ENCODE measurements around the gene SLAMF9. TPM values are rescaled to one million over a fixed set of nuclear protein-coding genes. Genes with fewer than 3 reads are reported as not detected.

The SLAMF9 gene
- total RNA-seq, 2 donors from 2014 or later = not detected

DNA sequence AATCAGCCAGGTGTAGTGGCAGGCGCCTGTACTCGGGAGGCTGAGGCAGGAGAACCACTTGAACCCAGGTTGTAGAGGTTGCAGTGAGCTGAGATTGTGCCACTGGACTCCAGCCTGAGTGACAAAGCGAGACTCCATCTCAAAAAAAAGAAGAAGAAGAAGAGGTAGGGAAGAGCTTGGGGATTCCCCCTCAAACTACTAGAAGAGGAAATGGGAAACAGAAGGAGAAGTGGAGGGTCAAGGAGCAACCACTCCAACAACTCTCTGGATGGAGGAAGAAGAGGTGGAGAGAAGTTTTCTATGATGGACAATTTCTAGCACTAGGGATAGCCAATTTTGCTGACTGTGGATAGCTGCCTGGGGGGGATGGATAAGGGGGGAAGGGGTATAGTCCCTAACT lies 14.9 kb upstream of the SLAMF9 start:
- no peaks in the 10 kb centered on the region for H3K4me1 Mint-ChIP-seq (ENCODE audit: low read depth in 2 of 2)
- peaks cover 30 to 55% of the 10 kb centered on the region in 2 donors for H3K27me3 Mint-ChIP-seq
- no peak overlapping the region for H3K27ac Mint-ChIP-seq
- ATAC-seq (no peak), DNase-seq (ENCODE audit: low spot score) (no peak)
- H3K9me3 Mint-ChIP-seq = no peaks in the 10 kb centered on the region
- H3K36me3 Mint-ChIP-seq = no peaks in the 10 kb centered on the region
- H3K4me3 Mint-ChIP-seq = no peak overlapping the region

- H3K27ac Mint-ChIP-seq = no peak overlapping the region
These were observed 11.2 kb upstream of the SLAMF9 start for GRCh38 chr1:159965263-159965662.

DNA sequence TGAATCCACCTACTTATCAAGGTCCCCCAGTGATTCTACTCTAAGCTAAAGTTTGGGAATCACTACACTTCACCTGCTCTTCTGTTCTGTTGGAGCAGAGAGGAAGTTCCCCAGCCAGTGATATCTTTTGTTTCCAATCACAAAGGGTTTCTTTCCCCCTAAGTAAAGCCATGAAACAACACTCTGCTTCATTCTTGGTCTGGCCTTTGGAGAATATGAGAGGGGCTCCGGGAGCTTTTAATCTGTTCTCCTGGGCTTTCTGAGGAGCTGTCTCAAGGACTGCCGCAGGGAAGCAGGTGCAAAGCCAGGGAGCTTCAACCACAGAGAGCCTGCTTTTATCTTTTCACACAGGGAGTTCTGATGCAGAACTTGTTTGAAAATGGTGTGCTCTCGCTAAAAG lies 10.1 kb upstream of the SLAMF9 start:
- no peak overlapping the region for H3K4me3 Mint-ChIP-seq
- peaks cover 2 to 6% of the 10 kb centered on the region in 2 donors for H3K4me1 Mint-ChIP-seq (ENCODE audit: low read depth in 2 of 2)
- no peaks in the 10 kb centered on the region for H3K9me3 Mint-ChIP-seq
- H3K27ac Mint-ChIP-seq = no peak overlapping the region
- H3K27me3 Mint-ChIP-seq = peaks cover 34 to 44% of the 10 kb centered on the region in 2 donors
- ATAC-seq (no peak), DNase-seq (ENCODE audit: low spot score) (no peak)
- no peaks in the 10 kb centered on the region for H3K36me3 Mint-ChIP-seq

More at GRCh38 chr1:159965263-159965662, 11.2 kb upstream of the SLAMF9 start:
- Mint-ChIP-seq H3K4me1 (ENCODE audit: low read depth in 2 of 2) (no peaks in the 10 kb centered on the region), H3K9me3 (no peaks in the 10 kb centered on the region), H3K27me3 (peaks cover 29 to 46% of the 10 kb centered on the region in 2 donors), H3K4me3 (no peak overlapping the region), H3K36me3 (no peaks in the 10 kb centered on the region)
- ATAC-seq = no peak
- DNase-seq (ENCODE audit: low spot score) = no peak

- Mint-ChIP-seq H3K4me1 (ENCODE audit: low read depth in 2 of 2) (peaks cover 7 to 11% of the 10 kb centered on the region in 2 donors), H3K36me3 (no peaks in the 10 kb centered on the region), H3K27ac (no peak overlapping the region), H3K4me3 (no peak overlapping the region), H3K27me3 (peaks cover 25 to 29% of the 10 kb centered on the region in 2 donors), H3K9me3 (no peaks in the 10 kb centered on the region)
- no peak for ATAC-seq
- DNase-seq (ENCODE audit: low spot score) = no peak
These were observed 8.1 kb upstream of the SLAMF9 start for GRCh38 chr1:159962176-159962575.

- no peak overlapping the region for H3K27ac Mint-ChIP-seq
- no peak overlapping the region for H3K4me3 Mint-ChIP-seq
- DNase-seq (ENCODE audit: low spot score) (no peak), ATAC-seq (no peak)
- H3K9me3 Mint-ChIP-seq = no peaks in the 10 kb centered on the region
- peaks cover 7 to 11% of the 10 kb centered on the region in 2 donors for H3K4me1 Mint-ChIP-seq (ENCODE audit: low read depth in 2 of 2)
- peaks cover 21 to 25% of the 10 kb centered on the region in 2 donors for H3K27me3 Mint-ChIP-seq
- no peaks in the 10 kb centered on the region for H3K36me3 Mint-ChIP-seq
These were observed 7.6 kb upstream of the SLAMF9 start for GRCh38 chr1:159961636-159962035.

DNA sequence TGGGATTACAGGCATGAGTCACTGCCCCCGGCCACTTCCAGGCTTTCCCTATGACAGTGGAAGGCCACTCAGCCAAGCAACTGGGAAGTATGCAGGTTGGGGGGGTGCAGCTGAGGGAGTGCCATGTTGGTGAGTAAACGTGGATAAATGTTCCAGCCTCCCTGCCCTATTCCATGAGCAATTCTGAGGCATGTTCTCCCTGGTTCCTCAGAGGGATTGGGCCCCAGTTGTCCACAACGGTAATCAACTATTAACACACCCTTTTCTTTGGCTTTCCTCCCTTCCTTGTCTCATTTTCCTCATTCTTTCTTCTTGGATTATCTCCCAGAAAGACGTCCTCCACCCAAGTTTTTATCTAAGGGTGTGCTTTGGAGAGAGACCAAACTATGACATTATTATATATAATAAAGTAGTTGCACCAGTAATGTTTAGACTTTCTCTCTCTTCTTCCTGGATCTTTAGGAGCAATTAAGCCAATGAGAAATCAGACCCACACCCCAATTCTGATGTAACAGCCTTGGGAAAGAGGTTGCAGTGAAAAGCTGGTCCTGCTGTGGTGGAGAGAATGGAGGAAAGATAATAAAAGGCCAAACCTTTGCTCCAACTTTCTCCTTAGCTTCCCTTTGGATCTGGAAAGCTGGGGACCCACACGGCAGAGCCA lies 6.8 kb upstream of the SLAMF9 start:
- H3K4me3 Mint-ChIP-seq = no peak overlapping the region
- H3K27ac Mint-ChIP-seq = no peak overlapping the region
- H3K4me1 Mint-ChIP-seq (ENCODE audit: low read depth in 2 of 2) = peaks cover 7 to 11% of the 10 kb centered on the region in 2 donors
- ATAC-seq (no peak), DNase-seq (ENCODE audit: low spot score) (no peak)
- H3K27me3 Mint-ChIP-seq = peaks cover 21 to 22% of the 10 kb centered on the region in 2 donors
- no peaks in the 10 kb centered on the region for H3K36me3 Mint-ChIP-seq
- H3K9me3 Mint-ChIP-seq = no peaks in the 10 kb centered on the region

- no peak overlapping the region for H3K27ac Mint-ChIP-seq
- ATAC-seq (peak in 1 of 2 donors; percentile 20), DNase-seq (ENCODE audit: low spot score) (no peak)
- H3K4me3 Mint-ChIP-seq = peak overlapping the region; percentile 49
- peaks cover 7 to 11% of the 10 kb centered on the region in 2 donors for H3K4me1 Mint-ChIP-seq (ENCODE audit: low read depth in 2 of 2)
- H3K36me3 Mint-ChIP-seq = no peaks in the 10 kb centered on the region
- no peaks in the 10 kb centered on the region for H3K9me3 Mint-ChIP-seq
- peaks cover 18 to 21% of the 10 kb centered on the region in 2 donors for H3K27me3 Mint-ChIP-seq
These were observed 5.4 kb upstream of the SLAMF9 start for GRCh38 chr1:159959451-159959850.

GRCh38 chr1:159958719-159959380 lies 4.8 kb upstream of the SLAMF9 start:
- ATAC-seq (peak; percentile 70 to 85), DNase-seq (ENCODE audit: low spot score) (no peak)
- H3K9me3 Mint-ChIP-seq = no peaks in the 10 kb centered on the region
- H3K27ac Mint-ChIP-seq = no peak overlapping the region
- peaks cover 7 to 11% of the 10 kb centered on the region in 2 donors for H3K4me1 Mint-ChIP-seq (ENCODE audit: low read depth in 2 of 2)
- H3K36me3 Mint-ChIP-seq = no peaks in the 10 kb centered on the region
- peak overlapping the region; percentile 49 for H3K4me3 Mint-ChIP-seq
- peaks cover 22 to 25% of the 10 kb centered on the region in 2 donors for H3K27me3 Mint-ChIP-seq

GRCh38 chr1:159957824-159958268 lies 3.8 kb upstream of the SLAMF9 start:
- Mint-ChIP-seq H3K36me3 (no peaks in the 10 kb centered on the region), H3K27ac (no peak overlapping the region), H3K9me3 (no peaks in the 10 kb centered on the region), H3K4me1 (ENCODE audit: low read depth in 2 of 2) (peaks cover 7 to 11% of the 10 kb centered on the region in 2 donors), H3K27me3 (peaks cover 29 to 31% of the 10 kb centered on the region in 2 donors), H3K4me3 (no peak overlapping the region)
- DNase-seq (ENCODE audit: low spot score) (no peak), ATAC-seq (no peak)

GRCh38 chr1:159955456-159955855 lies 1.4 kb upstream of the SLAMF9 start:
- Mint-ChIP-seq H3K36me3 (no peaks in the 10 kb centered on the region), H3K9me3 (no peaks in the 10 kb centered on the region), H3K27me3 (peaks cover 37 to 39% of the 10 kb centered on the region in 2 donors), H3K4me3 (no peak overlapping the region), H3K27ac (no peak overlapping the region), H3K4me1 (ENCODE audit: low read depth in 2 of 2) (peaks cover 7 to 11% of the 10 kb centered on the region in 2 donors)
- ATAC-seq = no peak
- no peak for DNase-seq (ENCODE audit: low spot score)

- H3K4me3 Mint-ChIP-seq = no peak overlapping the region
- no peak for DNase-seq (ENCODE audit: low spot score)
- H3K36me3 Mint-ChIP-seq = no peaks in the 10 kb centered on the region
- H3K4me1 Mint-ChIP-seq (ENCODE audit: low read depth in 2 of 2) = no peaks in the 10 kb centered on the region
- H3K9me3 Mint-ChIP-seq = no peaks in the 10 kb centered on the region
- H3K27me3 Mint-ChIP-seq = peaks cover 35 to 43% of the 10 kb centered on the region in 2 donors
- no peak overlapping the region for H3K27ac Mint-ChIP-seq
- ATAC-seq = no peak
These were observed 1.1 kb downstream of the SLAMF9 start for GRCh38 chr1:159952932-159953331.

- Mint-ChIP-seq H3K36me3 (no peaks in the 10 kb centered on the region), H3K27me3 (peaks cover 38 to 45% of the 10 kb centered on the region in 2 donors), H3K9me3 (no peaks in the 10 kb centered on the region), H3K4me3 (no peak overlapping the region), H3K4me1 (ENCODE audit: low read depth in 2 of 2) (no peaks in the 10 kb centered on the region), H3K27ac (no peak overlapping the region)
- ATAC-seq (no peak), DNase-seq (ENCODE audit: low spot score) (no peak)
These were observed 2.5 kb downstream of the SLAMF9 start for GRCh38 chr1:159951551-159951950.

- H3K27me3 Mint-ChIP-seq = peaks cover 38 to 40% of the 10 kb centered on the region in 2 donors
These were observed 3.0 kb downstream of the SLAMF9 start for GRCh38 chr1:159951016-159951415.

DNA sequence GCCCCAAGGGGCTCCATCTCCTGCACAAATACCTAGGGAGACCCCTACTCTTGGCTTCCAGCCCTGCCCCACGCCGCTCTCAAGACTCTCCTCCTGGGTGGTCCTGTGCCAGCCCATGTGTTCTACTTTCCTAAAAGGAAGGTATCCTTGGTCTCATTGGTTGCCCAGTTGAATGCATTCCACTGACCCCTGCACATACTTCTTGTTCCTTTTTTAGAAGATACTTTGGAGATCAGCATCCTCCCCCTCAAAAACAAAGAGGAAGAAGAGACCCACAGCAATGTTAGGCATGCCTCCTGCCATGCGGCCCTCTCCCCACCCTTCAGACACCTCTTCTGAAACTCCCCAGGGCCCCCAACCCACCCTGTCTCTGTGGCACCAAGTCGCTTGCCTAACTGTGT lies 4.1 kb downstream of the SLAMF9 start:
- DNase-seq (ENCODE audit: low spot score) (no peak), ATAC-seq (no peak)
- Mint-ChIP-seq H3K27ac (no peak overlapping the region), H3K27me3 (peaks cover 37 to 41% of the 10 kb centered on the region in 2 donors), H3K4me1 (ENCODE audit: low read depth in 2 of 2) (peaks cover 6% of the 10 kb centered on the region in 2 donors), H3K36me3 (no peaks in the 10 kb centered on the region), H3K9me3 (no peaks in the 10 kb centered on the region), H3K4me3 (no peak overlapping the region)

More at GRCh38 chr1:159951016-159951415, 3.0 kb downstream of the SLAMF9 start:
- DNase-seq (ENCODE audit: low spot score) (no peak), ATAC-seq (no peak)
- Mint-ChIP-seq H3K36me3 (no peaks in the 10 kb centered on the region), H3K4me3 (no peak overlapping the region), H3K9me3 (no peaks in the 10 kb centered on the region), H3K4me1 (ENCODE audit: low read depth in 2 of 2) (no peaks in the 10 kb centered on the region), H3K27ac (no peak overlapping the region)
